Astrocyte of the hippocampus (primary cell): ENCODE data around the gene KRT6A.

Experiments used
- DNase-seq: peaks from one replicate; pipeline ENCODE4 v3.0.0; 2011; ENCODE audit warnings: low read depth, low spot score

Gene KRT6A

GRCh38 chr12:52524898-52525591 lies 32.0 kb upstream of the KRT6A start:
- DNase-seq, result no peak

- no peak for DNase-seq
These were observed 31.3 kb upstream of the KRT6A start for GRCh38 chr12:52524241-52524897.

- DNase-seq, result no peak
These were observed 30.8 kb upstream of the KRT6A start for GRCh38 chr12:52523824-52524223.

GRCh38 chr12:52522346-52523011 lies 29.4 kb upstream of the KRT6A start:
- DNase-seq, result peak; percentile 35

- no peak for DNase-seq
These were observed 28.7 kb upstream of the KRT6A start for GRCh38 chr12:52521568-52522266.

GRCh38 chr12:52521175-52521567 lies 28.1 kb upstream of the KRT6A start:
- DNase-seq, result peak; percentile 45

GRCh38 chr12:52519826-52520662 lies 27.0 kb upstream of the KRT6A start, which contains the start of gene KRT5:
TSS of gene KRT5 (minus strand) at chr12:52520394. CDS start at chr12:52520296, 98 bp downstream.
- no peak for DNase-seq

- no peak for DNase-seq
These were observed 26.3 kb upstream of the KRT6A start for GRCh38 chr12:52519387-52519703.

GRCh38 chr12:52518574-52519386 lies 25.7 kb upstream of the KRT6A start:
- DNase-seq, result no peak

- no peak for DNase-seq
These were observed 24.8 kb upstream of the KRT6A start for GRCh38 chr12:52517888-52518287.

GRCh38 chr12:52517005-52517835 lies 24.2 kb upstream of the KRT6A start:
- DNase-seq, result no peak

- DNase-seq, result no peak
These were observed 23.1 kb upstream of the KRT6A start for GRCh38 chr12:52515927-52516831.

- DNase-seq, result no peak
These were observed 22.2 kb upstream of the KRT6A start for GRCh38 chr12:52515319-52515646.

- DNase-seq, result no peak
These were observed 21.6 kb upstream of the KRT6A start for GRCh38 chr12:52514471-52515318.

GRCh38 chr12:52513736-52514135 lies 20.7 kb upstream of the KRT6A start:
- DNase-seq, result no peak

GRCh38 chr12:52508211-52508610 lies 15.2 kb upstream of the KRT6A start:
- no peak for DNase-seq

GRCh38 chr12:52506858-52507715 lies 14.0 kb upstream of the KRT6A start:
- DNase-seq, result peak; percentile 89
